Neural cell (in vitro differentiated cells): ENCODE results near the gene KRTAP5-6. TPM values are rescaled to one million over a fixed set of nuclear protein-coding genes. Genes with fewer than 3 reads are reported as not detected.

Experiments used
- H2AFZ ChIP-seq: fragments of 200-600, 300-800 bp; sonication (generic), shearing (Covaris generic); 2 replicates; pipeline ENCODE4 v1.6.0; 2014; ENCODE audit warnings: low read depth, mild to moderate bottlenecking, antibody characterized with exemption, low read length, moderate library complexity
- H3F3A ChIP-seq: fragments of 200-600 bp; shearing (Covaris generic); 2 replicates; pipeline ENCODE4 v1.6.1; 2016; ENCODE audit warnings: mild to moderate bottlenecking, moderate library complexity, mixed read lengths, antibody characterized with exemption, low read length; ENCODE audit not compliant: insufficient read depth, poor library complexity, severe bottlenecking
- H3K27ac ChIP-seq: fragments of 200-600, 300-800 bp; sonication (generic), shearing (Covaris generic); 2 replicates; pipeline ENCODE4 v1.5.1; 2014; ENCODE audit warnings: mild to moderate bottlenecking, low read length, moderate library complexity
- H3K27me3 ChIP-seq: fragments of 300-800, 200-600 bp; sonication (generic), shearing (Covaris generic); 2 replicates; pipeline ENCODE4 v1.6.0; 2014; ENCODE audit warnings: mild to moderate bottlenecking, low read depth, low read length, moderate library complexity; ENCODE audit not compliant: insufficient read depth
- H3K36me3 ChIP-seq: fragments of 300-800, 200-600 bp; sonication (generic), shearing (Covaris generic); 2 replicates; pipeline ENCODE4 v1.5.1; 2014; ENCODE audit warnings: mild to moderate bottlenecking, antibody characterized with exemption, low read length, moderate library complexity; ENCODE audit not compliant: insufficient read depth
- H3K4me2 ChIP-seq: fragments of 300-800, 200-600 bp; sonication (generic), shearing (Covaris generic); 2 replicates; pipeline ENCODE4 v1.6.0; 2014; ENCODE audit warnings: mild to moderate bottlenecking, low read length
- H3K4me3 ChIP-seq: fragments of 300-800, 200-600 bp; sonication (generic), shearing (Covaris generic); 2 replicates; pipeline ENCODE4 v1.5.1; 2014; ENCODE audit warnings: mild to moderate bottlenecking, low read length, moderate library complexity
- H3K79me2 ChIP-seq: fragments of 200-600 bp; shearing (Covaris generic); replicated peaks from 2 replicates; pipeline ENCODE4 v1.6.0; 2014; ENCODE audit warnings: mild to moderate bottlenecking, low read length, moderate library complexity; ENCODE audit not compliant: insufficient read depth
- H3K9ac ChIP-seq: fragments of 300-800, 200-600 bp; sonication (generic), shearing (Covaris generic); 2 replicates; pipeline ENCODE4 v1.6.1; 2016; ENCODE audit warnings: mild to moderate bottlenecking, low read length, mixed read lengths
- H3K9me2 ChIP-seq: fragments of 200-600 bp; shearing (Covaris generic); 2 replicates; pipeline ENCODE4 v1.6.1; 2016; ENCODE audit warnings: mild to moderate bottlenecking, low read length, mixed read lengths; ENCODE audit not compliant: insufficient read depth
- H3K9me3 ChIP-seq: fragments of 200-600, 300-800 bp; sonication (generic), shearing (Covaris generic); 2 replicates; pipeline ENCODE4 v1.6.1; 2016; ENCODE audit warnings: mild to moderate bottlenecking, mixed run types, low read length, moderate library complexity, mixed read lengths
- H4K20me1 ChIP-seq: fragments of 200-600 bp; shearing (Covaris generic); 2 replicates; pipeline ENCODE4 v1.6.1; 2016; ENCODE audit warnings: mild to moderate bottlenecking, mixed run types; ENCODE audit not compliant: insufficient read depth
- CTCF ChIP-seq: fragments of 450-650 bp; IDR thresholded peaks from 2 replicates; pipeline ENCODE4 v1.5.1; 2014; ENCODE audit warnings: antibody characterized with exemption, mild to moderate bottlenecking, moderate library complexity; ENCODE audit not compliant: poor library complexity, severe bottlenecking
- EP300 ChIP-seq: fragments of 450-650 bp; conservative IDR thresholded peaks from 2 replicates; pipeline ENCODE4 v1.6.1; 2014; ENCODE audit warnings: antibody characterized with exemption, mild to moderate bottlenecking, moderate library complexity; ENCODE audit not compliant: poor library complexity, severe bottlenecking
- EZH2 ChIP-seq: fragments of 200-600, 300-800 bp; shearing (Covaris generic), sonication (generic); IDR thresholded peaks from 2 replicates; pipeline ENCODE4 v1.6.1; 2014; ENCODE audit warnings: antibody characterized with exemption, low read length, borderline replicate concordance, mild to moderate bottlenecking; ENCODE audit not compliant: insufficient read depth, poor library complexity, severe bottlenecking
- MXI1 ChIP-seq: fragments of 450-650 bp; conservative IDR thresholded peaks from 2 replicates; pipeline ENCODE4 v1.6.1; 2014; ENCODE audit warnings: antibody characterized with exemption, mild to moderate bottlenecking; ENCODE audit not compliant: poor library complexity, severe bottlenecking
- POLR2AphosphoS5 ChIP-seq: IDR thresholded peaks from 2 replicates; pipeline ENCODE4 v1.6.1; 2012
- RAD21 ChIP-seq: fragments of 450-650 bp; conservative IDR thresholded peaks from 2 replicates; pipeline ENCODE4 v1.6.1; 2014; ENCODE audit warnings: antibody characterized with exemption, mild to moderate bottlenecking, moderate library complexity
- REST ChIP-seq: IDR thresholded peaks from 2 replicates; pipeline ENCODE4 v1.6.1; 2012; ENCODE audit warnings: borderline replicate concordance
- SMC3 ChIP-seq: fragments of 450-650 bp; conservative IDR thresholded peaks from 2 replicates; pipeline ENCODE4 v1.6.1; 2014; ENCODE audit warnings: antibody characterized with exemption, mild to moderate bottlenecking, moderate library complexity; ENCODE audit not compliant: poor library complexity
- TAF1 ChIP-seq: IDR thresholded peaks from 2 replicates; pipeline ENCODE4 v1.6.1; 2012; ENCODE audit warnings: low read depth
- polyA plus RNA-seq: library from polyadenylated mRNA; depleted of rRNA; stranded (reverse); fragments of >200 nt; gene quantifications from 2 replicates; pipeline ENCODE4 v1.2.3, GENCODE V29; 2014

Gene KRTAP5-6
- polyA plus RNA-seq, 1 donor from 2014 or later: not detected

GRCh38 chr11:1733009-1733715 lies 36.2 kb downstream of the KRTAP5-6 start:
- Histone ChIP-seq H3K79me2 (no peaks in the 10 kb centered on the region), H3K27me3 (no peaks in the 10 kb centered on the region), H3F3A (no peaks in the 10 kb centered on the region), H3K27ac (no peak overlapping the region), H3K9ac (no peak overlapping the region), H3K9me2 (no peaks in the 10 kb centered on the region), H2AFZ (no peak overlapping the region), H3K36me3 (no peaks in the 10 kb centered on the region), H3K4me3 (no peak overlapping the region), H3K4me2 (no peak overlapping the region), H3K9me3 (no peaks in the 10 kb centered on the region), H4K20me1 (no peaks in the 10 kb centered on the region)
- no peak for TF ChIP-seq POLR2AphosphoS5
- no peak for TF ChIP-seq RAD21
- no peak for TF ChIP-seq EZH2
- TF ChIP-seq EP300: no peak
- no peak for TF ChIP-seq TAF1
- no peak for TF ChIP-seq SMC3
- TF ChIP-seq MXI1: no peak
- no peak for TF ChIP-seq REST
- no peak for TF ChIP-seq CTCF

- no peaks in the 10 kb centered on the region for H4K20me1 ChIP-seq
- H3K36me3 ChIP-seq: no peaks in the 10 kb centered on the region
- H3K27me3 ChIP-seq: no peaks in the 10 kb centered on the region
- no peaks in the 10 kb centered on the region for H3F3A ChIP-seq
- H3K9me3 ChIP-seq: no peaks in the 10 kb centered on the region
- H3K4me3 ChIP-seq: no peak overlapping the region
- H2AFZ ChIP-seq: no peak overlapping the region
- no peak for TF ChIP-seq EZH2
- TF ChIP-seq CTCF: no peak
- no peak for TF ChIP-seq POLR2AphosphoS5
- TF ChIP-seq REST: no peak
- no peak for TF ChIP-seq EP300
- TF ChIP-seq SMC3: no peak
- no peak for TF ChIP-seq MXI1
- no peaks in the 10 kb centered on the region for H3K79me2 ChIP-seq
- no peak overlapping the region for H3K27ac ChIP-seq
- no peaks in the 10 kb centered on the region for H3K9me2 ChIP-seq
- H3K9ac ChIP-seq: no peak overlapping the region
- no peak overlapping the region for H3K4me2 ChIP-seq
These were observed 37.0 kb downstream of the KRTAP5-6 start for GRCh38 chr11:1733716-1734640.
